Activated CD8-positive, alpha-beta T cell treated with anti-CD3 and anti-CD28 coated beads for 36 hours (primary cell): ENCODE results near the gene CABP2. TPM values are rescaled to one million over a fixed set of nuclear protein-coding genes. Genes with fewer than 3 reads are reported as not detected.
A peak's percentile ranks its signal among the peaks of the same experiment; 100 is the strongest.
"Not testable (repeated sequence)": the region's sequence is repeated elsewhere in the genome, so short reads cannot be mapped to it uniquely, and the experiment has no call there.

ENCODE experiments used
- ATAC-seq: fragments of 200-7000 bp; cut with Tn5 transposase; one replicate; pipeline ENCODE4 v1.10.0; 2021; ENCODE audit warnings: mild to moderate bottlenecking, moderate library complexity
- CTCF ChIA-PET: fragments of 350-600 bp; sonication (Branson Sonifier 250); formaldehyde crosslinking; loops from one replicate; lab custom pipeline; 2021; ENCODE audit warnings: antibody characterized with exemption; lab: Charles Lee
- POLR2A ChIA-PET: fragments of 350-600 bp; sonication (Branson Sonifier 250); formaldehyde crosslinking; loops from one replicate; lab custom pipeline; 2021; ENCODE audit warnings: antibody characterized with exemption; lab: Charles Lee
- DNase-seq: peaks from one replicate; pipeline ENCODE4 v3.0.0-alpha.2; 2020
- H3K27ac Mint-ChIP-seq: one replicate; pipeline ENCODE4 v1.8.0; 2021; ENCODE audit warnings: mild to moderate bottlenecking, mixed read lengths
- H3K27me3 Mint-ChIP-seq: one replicate; pipeline ENCODE4 v1.8.0; 2021; ENCODE audit warnings: mixed read lengths
- H3K36me3 Mint-ChIP-seq: one replicate; pipeline ENCODE4 v1.8.0; 2021; ENCODE audit warnings: low read depth, mixed read lengths
- H3K4me1 Mint-ChIP-seq: one replicate; pipeline ENCODE4 v1.8.0; 2021; ENCODE audit warnings: low read depth, mixed read lengths
- H3K4me3 Mint-ChIP-seq: one replicate; pipeline ENCODE4 v1.8.0; 2021; ENCODE audit warnings: mild to moderate bottlenecking, moderate library complexity, mixed read lengths
- H3K9me3 Mint-ChIP-seq: one replicate; pipeline ENCODE4 v1.8.0; 2021; ENCODE audit warnings: mixed read lengths
- intact Hi-C: fragments of 100-400 bp; cut with micrococcal nuclease; formaldehyde crosslinking; loops from one replicate; pipeline ENCODE4 v1.10.0; 2022
- total RNA-seq, 2 experiments: library from RNA; stranded (reverse); gene quantifications; one replicate each; pipeline ENCODE4 v1.2.3, GENCODE V29; 2021
- TF ChIP-seq, protein P1 (sequence below): fragments of 200-600 bp; IDR thresholded peaks from one replicate; pipeline ENCODE4 v1.8.0; 2022; ENCODE audit warnings: antibody characterized with exemption, mild to moderate bottlenecking

The CABP2 gene
- not detected for total RNA-seq

DNA sequence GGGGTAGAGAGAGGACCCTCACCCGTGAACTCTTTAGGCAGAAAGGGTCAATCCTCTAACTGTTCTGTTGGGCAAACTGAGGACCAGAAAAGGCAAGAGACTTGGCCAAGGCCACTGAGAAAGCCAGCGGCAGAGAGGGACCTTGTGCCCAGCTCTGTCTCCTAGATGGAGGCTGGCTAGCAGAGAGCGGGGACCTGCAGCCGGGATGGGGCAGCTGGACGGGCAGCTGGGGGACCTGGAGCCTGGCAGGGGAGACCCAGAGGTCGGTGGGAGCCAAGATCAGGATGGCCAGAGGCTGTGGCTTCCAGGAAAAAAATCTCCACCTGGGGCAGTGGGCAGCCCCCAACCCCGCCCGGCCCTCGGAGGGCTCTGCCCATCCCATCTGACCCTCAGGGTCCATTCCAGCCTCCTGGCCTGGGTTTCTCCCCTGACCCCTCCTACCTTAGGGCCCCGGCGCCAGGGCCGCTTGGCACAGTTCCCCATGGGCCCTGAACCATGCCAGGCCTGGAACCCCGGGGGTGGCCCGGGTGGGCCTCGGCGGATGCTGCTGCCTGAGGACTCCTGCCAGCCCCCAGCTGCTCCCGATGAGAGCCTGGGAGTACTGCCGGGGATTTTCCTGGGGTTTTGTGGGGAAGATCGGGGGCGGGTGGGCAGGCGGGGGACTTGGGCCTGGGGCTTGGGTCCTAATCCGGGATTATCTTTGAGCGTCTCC, at the start of gene CABP2:
Gene CABP2, minus strand, starts transcription at position 603 of the 712 bp plus-strand sequence. Its CDS starts 120 bp downstream, at position 483.
- no peak within 1 kb of the TSS for H3K27ac Mint-ChIP-seq
- no peaks in the 10 kb centered on the region for H3K36me3 Mint-ChIP-seq
- intact Hi-C loops = no loop called here
- peaks cover 4% of the 10 kb centered on the region for H3K27me3 Mint-ChIP-seq
- DNase-seq = no peak
- H3K4me1 Mint-ChIP-seq = no peaks in the 10 kb centered on the region
- no peak within 1 kb of the TSS for H3K4me3 Mint-ChIP-seq
- ChIA-PET POLR2A (no interaction called here), CTCF (no interaction called here)
- TF ChIP-seq, protein P1, sequence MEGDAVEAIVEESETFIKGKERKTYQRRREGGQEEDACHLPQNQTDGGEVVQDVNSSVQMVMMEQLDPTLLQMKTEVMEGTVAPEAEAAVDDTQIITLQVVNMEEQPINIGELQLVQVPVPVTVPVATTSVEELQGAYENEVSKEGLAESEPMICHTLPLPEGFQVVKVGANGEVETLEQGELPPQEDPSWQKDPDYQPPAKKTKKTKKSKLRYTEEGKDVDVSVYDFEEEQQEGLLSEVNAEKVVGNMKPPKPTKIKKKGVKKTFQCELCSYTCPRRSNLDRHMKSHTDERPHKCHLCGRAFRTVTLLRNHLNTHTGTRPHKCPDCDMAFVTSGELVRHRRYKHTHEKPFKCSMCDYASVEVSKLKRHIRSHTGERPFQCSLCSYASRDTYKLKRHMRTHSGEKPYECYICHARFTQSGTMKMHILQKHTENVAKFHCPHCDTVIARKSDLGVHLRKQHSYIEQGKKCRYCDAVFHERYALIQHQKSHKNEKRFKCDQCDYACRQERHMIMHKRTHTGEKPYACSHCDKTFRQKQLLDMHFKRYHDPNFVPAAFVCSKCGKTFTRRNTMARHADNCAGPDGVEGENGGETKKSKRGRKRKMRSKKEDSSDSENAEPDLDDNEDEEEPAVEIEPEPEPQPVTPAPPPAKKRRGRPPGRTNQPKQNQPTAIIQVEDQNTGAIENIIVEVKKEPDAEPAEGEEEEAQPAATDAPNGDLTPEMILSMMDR = no peak
- no peak for ATAC-seq
- no peaks in the 10 kb centered on the region for H3K9me3 Mint-ChIP-seq

DNA sequence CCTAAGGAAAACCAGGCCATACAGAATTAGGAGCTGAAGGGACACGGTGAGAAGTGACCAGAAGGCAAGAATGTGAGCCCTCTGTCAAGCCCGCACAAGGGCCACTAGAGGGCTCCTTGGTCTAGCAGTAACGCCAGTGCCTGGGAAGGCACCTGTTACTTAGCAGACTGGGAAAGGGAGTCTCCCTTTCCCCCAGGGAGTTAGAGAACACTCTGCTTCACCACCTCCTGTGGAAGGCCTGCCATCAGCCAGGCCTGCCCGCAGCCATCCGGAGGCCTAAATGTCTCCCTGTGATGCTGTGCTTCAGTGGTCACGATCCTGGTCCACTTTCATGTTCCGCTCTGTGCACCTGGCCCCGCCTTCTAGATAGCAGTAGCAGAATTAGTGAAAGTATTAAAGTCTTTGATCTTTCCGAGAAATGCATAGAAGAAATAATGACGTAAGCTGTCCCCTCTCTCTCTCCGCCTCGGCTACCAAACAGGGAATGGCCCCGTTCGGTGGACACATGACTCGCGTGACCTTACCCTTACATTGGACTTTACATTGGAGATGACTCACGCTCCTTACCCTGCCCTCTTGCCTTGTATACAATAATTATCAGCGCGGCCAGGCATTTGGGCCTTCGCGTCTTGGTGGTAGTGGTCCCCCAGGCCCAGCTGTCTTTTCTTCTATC, 49.6 kb upstream of the CABP2 start:
- H3K4me1 Mint-ChIP-seq = no peaks in the 10 kb centered on the region
- H3K27me3 Mint-ChIP-seq = peaks cover 8% of the 10 kb centered on the region
- ATAC-seq (no peak), DNase-seq (peak; percentile 51)
- TF ChIP-seq, protein P1 = peak; percentile 73
- no peaks in the 10 kb centered on the region for H3K9me3 Mint-ChIP-seq
- H3K27ac Mint-ChIP-seq = no peak overlapping the region
- intact Hi-C loops = no loop called here
- ChIA-PET POLR2A (no interaction called here), CTCF (interaction anchor here (0.8 to 3.0 kb wide), 12 partner anchors 11 to 119 kb away, joined by 3 to 18 read pairs (median 4); partner anchors contain the start of gene GSTP1)
- H3K36me3 Mint-ChIP-seq = no peaks in the 10 kb centered on the region
- no peak overlapping the region for H3K4me3 Mint-ChIP-seq

DNA sequence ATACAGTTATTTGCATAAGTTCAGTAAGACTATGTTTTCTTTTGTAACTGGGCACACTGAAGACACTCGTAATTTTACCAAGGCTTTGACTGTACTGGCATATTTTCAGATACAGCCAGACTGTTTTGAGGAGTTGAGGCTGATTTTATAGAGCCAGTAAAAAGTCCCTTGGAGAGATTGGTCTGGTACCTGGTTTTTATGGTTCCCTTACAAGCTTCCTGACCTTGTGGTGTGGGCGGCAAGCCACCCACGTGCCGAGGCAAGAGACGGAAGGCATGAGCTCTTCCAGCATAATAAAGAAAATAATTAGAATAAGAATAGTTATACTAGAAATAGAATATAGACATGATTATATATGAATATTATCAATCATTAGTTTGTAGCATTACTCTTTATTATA, 49.1 kb upstream of the CABP2 start:
- CTCF ChIA-PET = interaction anchor here (0.8 to 3.0 kb wide), 15 partner anchors 11 to 221 kb away, joined by 3 to 18 read pairs (median 4); partner anchors contain the start of gene GSTP1
- H3K4me3 Mint-ChIP-seq = no peak overlapping the region
- TF ChIP-seq, protein P1 = no peak
- intact Hi-C loops = no loop called here
- DNase-seq (no peak), ATAC-seq (no peak)
- H3K4me1 Mint-ChIP-seq = no peaks in the 10 kb centered on the region
- H3K36me3 Mint-ChIP-seq = no peaks in the 10 kb centered on the region
- POLR2A ChIA-PET = no interaction called here
- H3K27ac Mint-ChIP-seq = no peak overlapping the region
- H3K27me3 Mint-ChIP-seq = peaks cover 8% of the 10 kb centered on the region
- H3K9me3 Mint-ChIP-seq = no peaks in the 10 kb centered on the region

DNA sequence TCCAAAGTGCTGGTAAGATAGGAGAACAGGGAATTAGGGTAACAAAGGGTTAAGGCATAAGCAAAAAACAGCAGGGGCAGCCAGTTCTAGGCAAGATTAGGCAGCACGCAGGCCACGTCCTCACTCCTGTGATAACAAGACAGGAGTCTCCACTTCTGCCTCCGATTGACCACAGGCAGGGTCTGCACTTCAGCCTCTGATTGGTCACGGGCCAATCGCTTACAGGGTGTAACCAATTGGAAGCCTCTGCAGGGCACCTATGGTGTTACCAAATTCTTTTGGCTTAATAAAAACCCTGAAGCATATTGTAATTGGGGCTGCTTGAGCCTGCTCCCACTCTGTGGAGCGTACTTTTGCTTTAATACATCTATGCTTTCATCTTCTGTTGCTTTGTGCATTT, 48.2 kb upstream of the CABP2 start:
- TF ChIP-seq, protein P1 = no peak
- Mint-ChIP-seq H3K9me3 (no peaks in the 10 kb centered on the region), H3K4me1 (no peaks in the 10 kb centered on the region), H3K4me3 (no peak overlapping the region), H3K36me3 (no peaks in the 10 kb centered on the region), H3K27me3 (peaks cover 8% of the 10 kb centered on the region), H3K27ac (no peak overlapping the region)
- ChIA-PET CTCF (interaction anchor here (0.9 to 3.0 kb wide), 11 partner anchors 12 to 220 kb away, joined by 3 to 18 read pairs (median 4); partner anchors contain the start of gene GSTP1), POLR2A (no interaction called here)
- intact Hi-C loops = no loop called here
- ATAC-seq = no peak
- no peak for DNase-seq

DNA sequence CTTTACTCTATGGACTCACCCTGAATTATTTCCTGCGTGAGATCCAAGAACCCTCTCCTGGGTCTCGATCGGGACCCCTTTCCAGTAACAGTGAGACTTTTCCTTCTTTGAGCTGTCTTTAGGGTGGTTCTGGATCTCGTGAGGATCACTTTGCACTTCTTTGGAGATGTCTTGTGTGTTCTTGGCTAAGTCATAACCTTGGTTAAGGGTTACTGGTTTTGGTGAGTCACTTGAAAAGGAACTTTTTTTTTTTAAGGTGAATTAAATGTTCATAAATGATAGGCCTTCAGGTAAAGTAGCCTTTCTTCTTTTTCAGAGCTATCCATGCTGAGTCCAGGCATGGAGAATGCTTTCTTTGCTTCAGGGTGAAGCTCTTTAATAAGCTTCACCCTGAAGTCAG, 41.0 kb upstream of the CABP2 start:
- ATAC-seq (no peak), DNase-seq (no peak)
- Mint-ChIP-seq H3K27me3 (peaks cover under 1% of the 10 kb centered on the region), H3K9me3 (no peaks in the 10 kb centered on the region), H3K4me1 (peaks cover 8% of the 10 kb centered on the region), H3K36me3 (no peaks in the 10 kb centered on the region), H3K4me3 (no peak overlapping the region), H3K27ac (no peak overlapping the region)
- CTCF ChIA-PET = interaction anchor here (1.7 kb wide), 1 partner anchor 19 kb away, joined by 4 read pairs; the partner anchor contains the start of gene GSTP1
- TF ChIP-seq, protein P1 = no peak
- POLR2A ChIA-PET = no interaction called here
- intact Hi-C loops = no loop called here

DNA sequence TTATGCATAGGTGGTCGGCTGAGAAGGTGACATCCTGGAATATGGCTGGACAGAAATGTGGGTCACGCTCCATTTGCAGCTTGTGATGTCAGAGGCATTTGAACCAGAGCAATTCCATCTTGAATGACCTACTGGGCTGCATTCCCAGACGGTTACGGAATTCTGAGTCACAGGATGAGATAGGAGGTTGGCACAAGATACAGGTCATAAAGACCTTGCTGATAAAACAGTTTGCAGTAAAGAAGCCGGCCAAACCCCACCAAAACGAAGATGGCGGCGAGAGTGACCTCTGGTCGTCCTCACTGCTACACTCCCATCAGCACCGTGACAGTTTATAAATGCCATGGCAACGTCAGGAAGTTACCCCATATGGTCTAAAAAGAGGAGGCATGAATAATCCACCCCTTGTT, 40.5 kb upstream of the CABP2 start:
- POLR2A ChIA-PET, H3K27me3 Mint-ChIP-seq, H3K36me3 Mint-ChIP-seq, intact Hi-C loops, H3K27ac Mint-ChIP-seq, DNase-seq, H3K9me3 Mint-ChIP-seq, H3K4me1 Mint-ChIP-seq, ATAC-seq, H3K4me3 Mint-ChIP-seq: not testable (repeated sequence)
- CTCF ChIA-PET = interaction anchor here (1.7 kb wide), 1 partner anchor 20 kb away, joined by 4 read pairs; the partner anchor contains the start of gene GSTP1
